ENCODE data around the gene HMGCL. TPM values are rescaled to one million over a fixed set of nuclear protein-coding genes. Genes with fewer than 3 reads are reported as not detected.
"Not testable (repeated sequence)": the region's sequence is repeated elsewhere in the genome, so short reads cannot be mapped to it uniquely, and the experiment has no call there.

The HMGCL gene
- 26.9 TPM for polyA plus RNA-seq (2013, experiment 1 of 2; ENCODE audit: insufficient read length)
- polyA plus RNA-seq (2013, experiment 2 of 2; ENCODE audit: insufficient read length) = 27.4 TPM

- DNase-seq = peak; percentile 90
These were observed at the start of gene HMGCL for GRCh38 chr1:23825076-23825761. Gene HMGCL (minus strand): TSS chr1:23825429. CDS start chr1:23825415, 14 bp downstream.

- no peak for DNase-seq
These were observed 47.2 kb upstream of the HMGCL start for GRCh38 chr1:23872421-23872820.

- no peak for DNase-seq
These were observed 43.8 kb upstream of the HMGCL start for GRCh38 chr1:23869051-23869450.

GRCh38 chr1:23868557-23869016 lies 43.4 kb upstream of the HMGCL start:
- DNase-seq = peak; percentile 2

- peak; percentile 84 for DNase-seq
These were observed 42.8 kb upstream of the HMGCL start, which contains the start of gene FUCA1 for GRCh38 chr1:23867895-23868556. Gene FUCA1 (minus strand): TSS chr1:23868290. CDS start chr1:23868286, 4 bp downstream.

DNA sequence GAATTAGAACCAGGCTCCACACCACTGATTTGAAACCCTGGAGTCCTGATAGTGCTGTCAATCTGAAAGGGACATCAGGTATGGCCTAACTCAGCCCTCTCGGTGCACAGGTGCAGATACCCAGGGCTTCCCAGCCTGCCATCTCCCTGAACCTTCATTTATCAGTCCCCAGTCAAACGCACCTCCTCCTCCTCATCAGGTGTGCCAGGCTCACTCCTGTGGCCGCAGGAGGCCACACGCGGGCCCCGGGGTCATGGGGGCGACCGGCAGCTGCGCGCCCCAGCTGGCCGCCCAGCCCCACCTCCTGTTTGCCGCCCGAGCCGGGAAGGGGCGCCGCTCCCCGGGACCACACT lies 42.3 kb upstream of the HMGCL start:
- no peak for DNase-seq

DNA sequence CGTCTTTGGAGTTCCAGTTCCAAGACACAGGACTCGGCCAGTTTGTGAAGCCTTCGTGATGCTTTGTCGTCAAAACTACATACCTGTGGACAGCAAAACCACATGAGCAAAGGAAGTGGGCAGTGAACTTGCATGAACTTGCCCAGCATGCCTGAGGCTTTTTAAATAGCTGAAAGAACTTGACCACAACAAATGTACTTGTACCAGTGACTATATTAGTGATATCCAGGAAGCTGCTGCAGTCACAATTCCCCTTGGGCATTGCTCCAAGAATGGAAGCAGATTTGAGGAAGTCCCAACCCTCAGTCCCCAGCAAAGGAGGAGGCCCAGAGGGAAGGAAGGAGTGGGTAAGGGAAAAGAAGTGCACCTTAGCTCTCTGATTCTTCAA lies 40.3 kb upstream of the HMGCL start:
- peak; percentile 9 for DNase-seq

DNA sequence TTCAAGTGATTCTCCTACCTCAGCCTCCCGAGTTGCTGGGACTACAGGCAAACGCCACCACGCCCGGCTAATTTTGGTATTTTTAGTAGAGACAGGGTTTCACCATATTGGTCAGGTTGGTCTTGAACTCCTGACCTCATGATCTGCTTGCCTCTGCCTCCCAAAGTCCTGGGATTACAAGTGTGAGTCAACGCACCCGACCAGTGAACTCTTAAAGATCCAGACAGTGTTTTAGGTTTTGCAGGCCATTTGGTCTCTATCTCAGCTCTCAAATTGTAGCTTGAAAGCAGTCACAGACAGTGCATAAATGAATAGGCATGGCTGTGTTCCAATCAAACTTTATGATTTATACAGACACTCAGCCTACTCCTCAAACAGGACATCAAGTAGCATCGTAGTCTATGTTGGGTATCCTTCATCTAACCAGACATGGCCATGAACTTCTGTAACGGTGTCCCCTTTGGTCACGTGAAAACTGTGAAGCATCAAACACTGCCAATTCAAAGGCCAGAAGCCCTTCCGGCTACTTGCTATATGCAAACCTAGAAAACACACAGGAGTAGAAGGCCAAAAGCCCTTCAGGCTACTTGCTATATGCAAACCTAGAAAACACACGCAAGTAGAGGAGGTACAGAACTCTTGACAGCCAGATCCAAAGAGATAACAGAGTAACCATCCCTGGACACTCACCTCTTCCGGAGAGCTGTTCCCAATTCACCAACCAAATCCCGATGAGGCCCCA lies 39.7 kb upstream of the HMGCL start:
- DNase-seq = no peak

GRCh38 chr1:23862640-23863039 lies 37.4 kb upstream of the HMGCL start:
- DNase-seq = no peak

GRCh38 chr1:23854568-23854967 lies 29.3 kb upstream of the HMGCL start:
- DNase-seq = peak; percentile 13

GRCh38 chr1:23853124-23853523 lies 27.9 kb upstream of the HMGCL start:
- not testable (repeated sequence) for DNase-seq

GRCh38 chr1:23851406-23851805 lies 26.2 kb upstream of the HMGCL start:
- DNase-seq = not testable (repeated sequence)

GRCh38 chr1:23848673-23849616 lies 23.7 kb upstream of the HMGCL start:
- DNase-seq = no peak

DNA sequence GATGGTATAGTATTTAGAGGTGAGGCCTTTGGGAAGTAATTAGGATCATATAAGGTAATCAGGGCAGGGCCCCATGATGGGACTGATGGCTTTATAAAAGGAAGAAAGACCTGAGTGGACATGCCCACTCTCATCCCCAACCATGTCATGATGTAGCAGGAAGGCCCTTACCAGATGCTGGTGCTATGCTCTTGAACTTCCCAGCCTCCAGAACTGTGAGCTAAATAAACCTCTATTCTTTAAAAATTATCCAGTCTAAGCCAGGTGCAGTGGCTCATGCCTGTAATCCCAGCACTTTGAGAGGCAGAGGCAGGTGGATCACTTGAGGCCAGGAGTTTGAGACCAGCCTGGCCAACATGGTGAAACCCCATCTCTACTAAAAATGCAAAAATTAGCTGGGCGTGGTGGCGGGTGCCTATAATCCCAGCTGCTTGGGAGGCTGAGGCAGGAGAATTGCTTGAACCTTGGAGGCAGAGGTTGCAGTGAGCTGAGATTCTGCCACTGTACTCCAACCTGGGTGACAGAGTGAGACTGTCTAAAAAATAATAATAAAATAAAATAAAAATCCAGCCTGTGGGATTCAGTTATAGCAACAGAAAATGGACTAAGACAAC lies 22.4 kb upstream of the HMGCL start:
- not testable (repeated sequence) for DNase-seq

GRCh38 chr1:23845163-23845562 lies 19.9 kb upstream of the HMGCL start:
- no peak for DNase-seq

- no peak for DNase-seq
These were observed 18.4 kb upstream of the HMGCL start for GRCh38 chr1:23843644-23844043.

DNA sequence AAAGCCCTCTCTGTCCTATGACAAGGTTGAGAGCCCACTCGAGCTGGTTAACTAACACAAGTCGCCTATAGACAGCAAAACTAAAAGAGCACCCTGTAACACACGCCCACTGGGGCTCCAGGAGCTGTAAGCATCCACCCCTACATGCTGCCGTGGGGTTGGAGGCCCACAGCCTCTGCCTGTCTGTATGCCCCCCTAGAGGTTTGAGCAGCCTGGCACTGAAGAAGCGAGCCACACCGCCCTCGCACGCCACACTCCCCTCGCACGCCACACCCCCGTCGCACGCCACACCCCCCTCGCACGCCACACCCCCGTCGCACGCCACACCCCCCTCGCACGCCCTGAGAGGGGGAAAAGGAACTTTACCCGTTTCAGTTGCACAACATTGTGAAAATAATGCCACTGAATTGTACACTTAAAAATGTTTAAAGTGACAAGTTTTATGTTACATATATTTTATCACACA lies 13.2 kb upstream of the HMGCL start:
- peak; percentile 60 for DNase-seq

GRCh38 chr1:23837908-23838307 lies 12.7 kb upstream of the HMGCL start:
- no peak for DNase-seq

DNA sequence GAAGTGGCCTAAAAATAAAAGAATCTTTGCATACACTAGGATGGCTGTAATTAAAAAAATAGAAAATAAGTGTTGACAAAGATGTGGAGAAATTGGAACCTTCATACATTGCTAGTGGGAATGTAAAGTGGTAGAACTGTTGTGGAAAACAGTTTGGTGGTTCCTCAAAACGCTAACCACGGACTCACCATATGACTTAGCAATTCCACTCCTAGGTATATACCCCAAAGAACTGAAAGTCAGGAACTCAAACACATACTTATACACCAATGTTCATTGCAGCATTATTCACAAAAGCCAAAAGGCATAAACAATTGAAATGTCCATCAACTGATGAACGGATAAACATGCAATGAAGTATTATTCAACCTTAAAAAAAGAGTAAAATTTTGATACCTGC lies 10.8 kb upstream of the HMGCL start:
- DNase-seq = no peak

DNA sequence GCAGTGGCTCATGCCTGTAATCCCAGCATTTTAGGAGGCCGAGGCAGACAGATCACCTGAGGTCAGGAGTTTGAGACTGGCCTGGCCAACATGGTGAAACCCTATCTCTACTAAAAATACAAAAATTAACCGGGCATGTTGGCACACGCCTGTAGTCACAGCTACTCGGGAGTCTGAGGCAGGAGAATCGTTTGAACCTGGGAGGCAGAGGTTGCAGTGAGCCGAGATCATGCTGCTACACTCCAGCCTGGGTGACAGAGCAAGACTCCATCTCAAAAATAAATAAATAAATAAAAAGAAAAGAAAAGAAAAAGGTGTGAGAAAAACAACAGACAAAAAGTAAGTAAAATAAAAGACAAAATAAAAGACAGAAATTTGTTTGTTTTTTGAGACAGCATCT lies 8.9 kb upstream of the HMGCL start:
- DNase-seq = not testable (repeated sequence)

GRCh38 chr1:23827717-23828116 lies 2.5 kb upstream of the HMGCL start:
- no peak for DNase-seq

Data from fibroblast of skin of scalp (primary cell).